T1000 (cell line): Measurements from ENCODE around the gene CASKIN2.
"Not testable (repeated sequence)": the region's sequence is repeated elsewhere in the genome, so short reads cannot be mapped to it uniquely, and the experiment has no call there.

Source experiments
- DNase-seq: peaks from one replicate; lab custom pipeline; 2025; ENCODE audit warnings: mixed read lengths; lab: John Stamatoyannopoulos, UW

The CASKIN2 gene

DNA sequence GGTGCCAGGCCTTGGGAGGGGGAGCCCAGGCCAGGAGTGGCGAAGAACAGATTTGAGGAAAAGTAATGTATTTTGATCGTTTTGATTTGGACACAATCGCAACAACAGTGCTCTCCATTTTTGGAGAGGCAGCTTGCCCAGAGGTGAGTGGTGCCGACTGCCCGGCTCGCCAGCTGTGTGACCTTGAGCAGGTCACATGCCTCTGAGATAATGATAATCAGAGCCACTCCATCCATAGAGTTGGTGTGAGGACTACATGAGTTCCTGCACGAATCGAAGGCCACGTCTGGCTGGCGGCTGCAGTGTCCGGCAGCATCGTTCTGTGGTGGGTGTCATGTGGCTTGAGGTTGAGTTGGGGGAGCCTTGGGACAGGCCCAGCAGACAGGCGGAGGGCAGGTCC lies 30.8 kb upstream of the CASKIN2 start:
- DNase-seq = no peak

DNA sequence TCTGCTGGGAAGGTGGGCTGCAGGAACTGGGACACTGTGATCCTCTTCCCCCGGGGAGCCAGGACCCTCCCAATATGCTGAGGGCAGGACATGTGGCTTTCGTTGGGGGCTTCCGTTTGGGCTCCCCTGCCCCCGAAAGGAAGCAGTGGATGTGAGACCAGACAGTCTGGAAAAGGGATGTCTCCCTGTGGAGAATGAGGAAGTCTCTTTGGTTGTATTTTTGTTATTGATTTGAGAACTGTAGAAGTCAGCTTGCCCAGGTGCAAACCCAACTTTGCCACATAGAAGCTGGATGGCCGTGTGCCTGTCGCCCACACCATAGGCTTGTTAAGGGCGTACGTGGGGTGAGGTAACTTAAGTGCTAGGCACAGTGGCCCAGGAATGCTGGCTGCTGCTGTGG lies 28.9 kb upstream of the CASKIN2 start:
- no peak for DNase-seq

DNA sequence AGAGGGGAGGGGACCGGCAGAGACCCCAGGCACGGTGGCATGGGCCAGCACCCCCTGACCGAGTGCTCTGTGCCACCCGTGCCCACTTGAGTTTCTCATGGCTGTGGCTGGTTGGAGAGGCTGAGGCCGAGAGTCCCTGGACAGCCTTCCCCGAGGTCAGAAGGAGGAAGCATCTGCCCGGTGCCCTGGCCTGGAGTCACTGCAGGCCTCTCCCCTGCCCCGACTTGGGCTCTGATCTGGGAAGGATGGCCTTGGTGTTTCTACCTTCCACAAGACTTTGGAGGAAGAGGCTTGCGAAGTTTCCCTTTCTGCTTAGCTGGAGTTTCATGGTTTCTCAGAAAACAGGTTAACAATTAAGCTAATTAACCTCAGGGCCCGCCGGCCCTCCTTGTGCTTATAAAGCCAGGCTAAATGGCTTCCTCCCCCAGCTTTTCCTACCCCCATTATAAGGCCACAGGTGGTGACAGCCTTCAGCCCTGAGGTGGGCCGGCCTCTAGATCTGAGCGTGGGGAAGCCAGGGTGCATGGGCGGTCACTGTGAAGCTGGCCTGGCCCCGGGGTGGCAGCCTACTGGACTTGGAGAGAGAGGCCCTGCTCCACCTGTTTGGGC lies 27.5 kb upstream of the CASKIN2 start:
- no peak for DNase-seq

DNA sequence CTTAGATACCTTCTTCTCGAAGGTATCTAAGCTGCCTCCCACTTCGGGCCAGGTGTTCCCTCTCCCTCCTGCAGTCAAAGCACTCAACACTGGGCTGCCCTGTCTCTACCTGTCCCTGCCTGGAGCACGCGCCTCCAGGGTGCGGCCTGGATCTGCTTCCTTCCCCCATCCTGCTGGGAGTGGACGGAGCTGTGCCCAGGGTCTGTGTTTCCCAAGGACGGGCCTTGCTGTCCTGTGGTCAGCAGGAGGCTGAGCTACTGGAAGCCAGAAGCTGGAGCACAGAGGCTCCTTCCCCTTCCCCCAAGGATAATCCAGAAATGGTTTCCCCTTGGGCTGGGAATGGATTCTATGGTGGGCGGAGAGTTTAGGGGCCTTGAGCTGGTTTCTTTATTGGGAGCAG lies 26.9 kb upstream of the CASKIN2 start:
- no peak for DNase-seq

DNA sequence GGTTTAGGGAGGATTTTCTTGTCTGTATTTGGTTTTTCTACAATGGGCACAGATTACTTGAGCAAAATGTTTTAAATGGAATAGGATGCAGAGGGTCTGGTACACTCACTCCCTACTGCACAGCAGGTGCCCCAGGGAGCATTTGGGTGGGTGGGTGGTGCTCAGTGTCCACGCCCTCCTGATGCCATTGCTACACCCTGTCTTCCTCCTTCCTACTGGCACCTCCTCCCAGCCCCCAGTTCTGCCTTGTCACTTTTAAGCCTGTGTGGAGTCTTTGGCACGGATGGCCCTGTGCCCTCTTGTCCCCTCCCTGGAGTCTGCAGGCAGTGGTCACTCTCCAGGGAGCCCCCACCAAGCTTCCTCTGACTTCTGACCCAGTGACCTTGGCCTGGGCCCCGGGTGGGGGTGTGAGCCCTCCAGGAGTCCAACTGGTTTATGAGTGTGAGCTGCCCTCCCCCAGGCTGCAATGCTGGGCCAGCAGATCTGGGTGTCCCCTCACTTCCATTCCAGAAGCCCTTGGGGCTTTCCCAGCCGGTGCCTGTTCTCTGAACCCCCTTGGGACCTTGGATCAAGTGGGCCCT lies 25.7 kb upstream of the CASKIN2 start:
- DNase-seq = no peak

DNA sequence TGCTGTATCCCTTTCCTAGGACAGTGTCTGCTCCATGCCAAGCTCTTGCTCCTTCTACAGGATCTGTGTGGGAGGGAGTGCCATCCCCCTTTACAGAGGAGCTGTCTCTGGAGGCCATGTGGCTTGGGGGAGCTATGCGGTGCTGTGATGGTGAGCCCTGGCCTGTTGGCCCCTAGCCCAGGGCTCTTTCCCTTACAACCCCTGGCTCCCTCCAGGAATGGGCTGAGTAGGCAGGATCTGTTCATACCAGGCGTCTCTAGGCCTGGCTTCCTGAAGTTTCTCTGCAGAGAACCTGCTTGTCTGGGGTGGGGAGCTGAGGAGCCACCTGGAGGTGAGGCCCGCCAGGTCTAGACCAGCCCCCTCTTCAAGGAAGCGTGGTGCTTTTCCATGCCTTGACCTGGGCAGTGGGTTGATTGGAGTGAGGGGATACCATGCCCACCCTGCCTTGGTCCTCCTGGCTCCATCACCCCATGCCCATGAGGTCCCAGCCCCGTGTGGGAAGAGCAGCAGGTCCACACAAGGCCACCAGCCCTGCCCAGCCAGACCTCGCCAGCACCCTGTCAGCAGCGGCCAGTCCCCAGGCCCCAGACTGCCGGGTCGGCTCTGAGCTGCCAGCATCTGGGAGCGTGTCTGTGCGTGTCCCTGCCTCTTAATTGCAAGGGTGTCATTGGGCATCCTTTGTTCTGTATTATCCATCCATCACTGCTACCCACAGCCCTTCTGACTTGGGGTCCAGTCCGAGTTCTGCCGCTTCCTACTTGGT lies 24.8 kb upstream of the CASKIN2 start:
- DNase-seq = no peak

DNA sequence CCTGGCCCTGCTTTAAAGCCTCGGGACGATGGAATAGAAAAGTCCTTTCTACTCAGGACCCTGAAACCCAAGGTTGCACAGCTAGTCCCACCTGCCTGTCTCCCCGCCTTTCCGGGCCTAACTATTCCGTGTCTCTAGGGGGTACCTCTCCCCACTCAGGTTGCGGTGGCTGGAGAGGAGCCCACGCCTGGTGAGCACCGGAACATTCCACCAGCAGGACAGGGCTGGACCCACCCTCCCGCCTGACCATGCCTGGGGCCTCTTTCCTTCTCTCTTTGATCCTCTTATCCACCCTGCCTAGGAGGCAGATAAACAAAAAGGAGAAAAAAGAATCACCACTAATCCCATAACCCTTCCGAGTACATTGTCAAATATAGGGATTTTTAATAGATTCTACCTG lies 21.0 kb upstream of the CASKIN2 start:
- no peak for DNase-seq

DNA sequence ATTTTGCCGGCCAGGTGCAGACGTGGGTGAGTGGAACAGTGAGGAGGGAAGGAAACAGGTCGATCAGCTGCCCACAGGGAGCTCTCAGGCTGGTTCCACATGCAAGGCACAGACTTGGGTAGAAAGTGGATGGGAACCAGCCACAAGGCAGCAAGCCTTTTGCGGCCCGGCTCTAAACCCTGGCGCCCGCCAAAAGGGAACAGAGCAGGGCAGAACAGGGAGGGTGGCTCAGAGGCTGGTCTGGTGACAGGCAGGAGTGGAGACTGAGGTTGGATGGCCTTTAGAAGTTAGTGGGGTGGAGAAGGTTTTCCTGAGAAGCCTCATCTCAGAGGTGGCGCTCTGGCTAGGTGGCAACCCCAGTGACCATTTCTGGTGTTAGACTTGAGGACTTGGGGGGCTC lies 20.5 kb upstream of the CASKIN2 start:
- no peak for DNase-seq

DNA sequence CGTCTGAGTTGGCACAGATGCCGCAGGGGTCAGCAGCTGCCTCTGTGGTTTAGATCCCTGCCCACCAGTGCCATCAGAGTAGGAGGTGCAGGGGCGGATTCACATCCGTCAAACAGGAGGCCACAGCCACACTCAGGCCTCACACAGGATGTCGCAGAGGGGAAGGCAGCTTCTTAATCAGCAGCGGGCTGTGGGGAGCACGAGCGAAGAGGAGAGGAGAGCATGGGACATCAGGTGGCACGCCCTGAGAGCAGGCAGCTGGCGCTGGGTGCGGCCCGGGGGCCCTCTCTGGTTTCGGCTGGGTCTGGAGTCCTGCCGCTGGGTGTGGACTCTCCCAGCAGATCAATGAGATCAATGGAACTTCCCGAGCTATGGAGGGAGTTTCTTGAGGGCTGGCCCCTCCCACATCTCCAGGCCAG lies 19.8 kb upstream of the CASKIN2 start:
- no peak for DNase-seq

DNA sequence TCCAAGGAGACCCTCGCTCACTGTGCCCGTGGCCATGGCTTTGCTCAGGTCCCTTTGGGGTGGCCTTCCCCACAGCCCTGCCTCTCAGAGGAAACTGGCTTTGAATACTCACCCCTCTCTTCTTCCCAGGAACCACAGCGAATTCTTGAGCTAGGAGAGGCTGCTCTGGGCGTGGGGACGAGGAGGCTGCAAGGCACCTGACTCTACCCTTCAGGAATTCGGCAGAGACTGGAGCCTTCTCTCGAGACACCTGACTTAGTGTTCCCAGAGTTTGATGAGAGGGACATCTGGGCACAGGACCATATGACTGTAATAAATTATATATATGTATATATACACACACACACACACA lies 16.4 kb upstream of the CASKIN2 start:
- DNase-seq = no peak

DNA sequence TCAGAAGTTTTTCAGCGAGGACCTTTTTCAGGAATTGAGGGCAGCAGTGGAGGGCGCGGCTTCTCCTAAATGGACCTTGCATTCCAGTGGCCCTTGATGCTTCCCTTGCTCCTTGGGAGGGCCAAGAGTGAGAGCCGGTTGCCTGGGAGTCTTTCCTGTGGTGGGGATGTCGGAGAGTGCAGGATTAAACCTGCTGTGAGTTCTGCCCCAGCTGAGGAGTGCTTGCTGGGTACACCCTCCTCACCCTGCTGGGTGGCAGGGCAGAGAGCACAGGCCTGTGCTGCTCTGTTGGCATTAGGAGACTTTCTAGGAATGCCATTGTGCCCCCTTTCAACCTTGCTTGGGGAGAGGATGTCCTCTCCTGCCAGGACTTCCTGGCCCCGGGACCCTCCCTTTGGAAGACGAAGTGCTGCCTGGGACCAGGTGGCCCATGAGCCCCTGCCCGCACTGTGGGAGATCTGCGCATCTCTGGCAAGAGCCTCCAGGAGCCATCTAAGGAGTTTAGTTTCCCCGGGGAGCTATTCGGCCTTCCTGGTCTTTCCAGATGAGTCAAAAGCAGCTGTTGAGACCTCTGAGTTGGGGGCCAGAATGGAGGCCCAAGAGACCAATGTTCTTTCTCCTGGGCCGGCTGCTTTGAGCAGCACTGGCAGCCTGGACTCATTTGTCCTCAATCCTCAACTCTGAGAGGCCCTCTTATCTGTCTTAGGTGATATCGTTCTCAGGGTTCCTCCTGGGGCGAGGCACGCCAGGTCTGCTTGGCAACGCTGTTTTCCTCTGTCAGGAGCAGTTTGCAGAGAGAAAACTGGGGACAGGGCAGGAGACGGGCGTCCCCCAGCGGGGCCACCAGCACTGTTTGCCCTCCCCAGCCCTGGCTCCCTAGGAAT lies 15.7 kb upstream of the CASKIN2 start:
- DNase-seq = no peak

DNA sequence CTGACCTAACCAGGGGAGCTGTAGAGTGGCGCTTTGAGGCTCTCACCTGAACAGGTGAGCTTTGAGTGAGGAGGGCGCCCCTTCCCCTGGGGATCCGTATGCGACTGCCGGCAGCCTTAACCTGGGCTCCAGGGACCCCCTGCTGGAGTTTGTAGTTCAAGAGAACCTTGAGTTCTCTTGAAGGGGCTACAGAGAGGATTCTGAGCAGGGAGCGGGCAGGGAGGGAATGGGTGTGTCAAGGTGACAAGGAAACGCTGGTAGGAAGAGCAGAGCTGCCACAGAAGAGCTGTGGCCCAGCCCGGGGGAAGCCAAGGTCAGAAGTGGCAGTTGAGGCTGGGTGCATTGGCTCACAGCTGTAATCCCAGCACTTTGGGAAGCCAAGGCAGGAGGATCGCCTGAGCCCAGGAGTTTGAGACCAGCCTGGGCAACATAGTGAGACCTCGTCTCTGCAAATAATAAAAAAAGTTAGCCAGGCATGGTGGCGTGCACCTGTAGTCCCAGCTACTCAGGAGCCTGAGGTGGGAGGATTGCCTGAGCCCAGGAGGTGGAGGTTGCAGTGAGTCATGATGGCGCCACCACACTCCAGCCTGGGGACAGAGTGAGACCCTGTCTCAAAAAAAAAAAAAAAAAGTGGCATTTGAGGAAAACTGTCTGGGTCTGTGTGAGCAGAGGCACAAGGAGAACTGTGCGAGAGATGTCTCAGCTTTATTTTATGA lies 11.4 kb upstream of the CASKIN2 start:
- DNase-seq = no peak

DNA sequence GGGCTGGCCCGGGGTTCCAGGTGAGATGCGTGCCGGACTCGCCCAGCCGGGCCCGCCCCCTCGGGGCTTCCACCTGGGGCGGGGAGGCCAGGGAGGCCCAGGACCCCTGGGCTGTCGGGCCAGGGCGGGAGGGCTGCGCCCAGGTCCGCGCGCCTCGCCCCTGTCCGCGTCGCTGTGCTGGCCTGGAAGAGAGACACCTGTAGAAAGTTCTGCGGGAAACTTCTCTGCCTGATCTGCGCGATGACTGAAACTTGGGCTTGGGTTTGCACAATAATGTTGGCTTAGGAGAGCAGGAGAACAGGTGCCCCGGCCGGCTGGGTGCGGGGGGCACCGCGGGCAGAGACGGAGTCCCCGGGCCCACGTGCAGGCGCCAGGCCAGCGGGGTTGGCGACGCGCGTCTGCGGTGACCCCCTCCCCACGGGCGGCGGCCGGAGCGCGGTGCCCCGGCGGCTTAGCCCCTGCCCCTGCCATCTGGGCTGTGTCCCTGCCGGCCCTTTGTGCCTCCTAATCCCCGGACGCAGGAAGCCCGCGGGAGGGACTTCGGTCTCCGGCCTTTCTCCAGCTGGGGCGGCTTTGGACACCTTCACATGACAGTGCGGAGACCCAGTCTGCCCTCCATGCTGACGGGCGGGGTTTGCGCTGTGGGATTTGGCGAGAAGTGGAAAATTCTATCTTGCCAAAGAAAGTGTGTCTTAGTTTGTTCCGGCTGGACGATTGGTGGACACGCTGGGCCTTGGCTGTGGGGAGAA lies 10.6 kb upstream of the CASKIN2 start:
- no peak for DNase-seq

DNA sequence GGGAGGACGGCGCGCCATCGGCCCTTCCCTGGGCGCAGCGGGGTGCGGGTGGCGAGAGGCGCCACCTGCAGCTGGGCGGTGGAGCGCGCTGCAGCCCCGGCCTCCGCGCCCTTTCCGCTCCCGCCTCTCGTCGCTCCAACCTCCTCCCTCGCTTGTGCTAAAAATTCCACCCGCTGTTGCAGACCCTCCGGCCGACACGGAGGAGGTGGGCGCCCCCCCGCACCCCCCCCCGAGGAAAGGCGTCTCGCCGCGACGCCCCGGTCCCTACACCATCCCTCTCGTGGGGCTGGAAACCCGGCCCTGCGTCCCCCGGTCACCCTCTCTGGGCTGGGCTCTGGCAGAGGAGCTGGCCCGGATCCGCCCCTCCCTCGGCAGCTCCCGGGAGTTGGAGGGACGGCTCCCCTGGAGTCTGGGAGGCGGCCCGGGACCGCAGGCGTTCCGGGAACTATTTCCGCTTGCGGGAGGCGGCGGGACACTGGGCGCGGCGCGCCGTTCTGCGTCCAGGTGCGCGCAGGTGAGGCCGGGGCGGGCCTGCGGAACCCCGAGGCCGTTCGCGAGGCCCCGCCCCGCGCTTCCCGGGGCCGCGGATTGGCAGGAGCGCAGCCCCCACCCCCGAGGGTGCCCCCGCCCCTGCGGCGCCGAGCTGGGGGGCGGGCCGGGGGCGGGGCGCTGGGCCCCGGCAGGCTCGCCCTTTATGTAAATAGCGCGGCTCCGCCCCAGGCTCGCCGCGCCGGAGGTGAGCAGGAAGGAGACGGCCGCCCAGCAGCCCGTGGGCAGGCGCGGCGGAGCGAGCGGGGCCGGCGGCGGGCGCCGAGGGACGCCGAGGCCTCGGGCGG lies 9.9 kb upstream of the CASKIN2 start, which contains the start of gene LLGL2:
Gene LLGL2 (plus strand): TSS at position 728 of the 836 bp plus-strand sequence. CDS start 17,730 bp downstream, outside the sequence.
- DNase-seq = peak; percentile 31

DNA sequence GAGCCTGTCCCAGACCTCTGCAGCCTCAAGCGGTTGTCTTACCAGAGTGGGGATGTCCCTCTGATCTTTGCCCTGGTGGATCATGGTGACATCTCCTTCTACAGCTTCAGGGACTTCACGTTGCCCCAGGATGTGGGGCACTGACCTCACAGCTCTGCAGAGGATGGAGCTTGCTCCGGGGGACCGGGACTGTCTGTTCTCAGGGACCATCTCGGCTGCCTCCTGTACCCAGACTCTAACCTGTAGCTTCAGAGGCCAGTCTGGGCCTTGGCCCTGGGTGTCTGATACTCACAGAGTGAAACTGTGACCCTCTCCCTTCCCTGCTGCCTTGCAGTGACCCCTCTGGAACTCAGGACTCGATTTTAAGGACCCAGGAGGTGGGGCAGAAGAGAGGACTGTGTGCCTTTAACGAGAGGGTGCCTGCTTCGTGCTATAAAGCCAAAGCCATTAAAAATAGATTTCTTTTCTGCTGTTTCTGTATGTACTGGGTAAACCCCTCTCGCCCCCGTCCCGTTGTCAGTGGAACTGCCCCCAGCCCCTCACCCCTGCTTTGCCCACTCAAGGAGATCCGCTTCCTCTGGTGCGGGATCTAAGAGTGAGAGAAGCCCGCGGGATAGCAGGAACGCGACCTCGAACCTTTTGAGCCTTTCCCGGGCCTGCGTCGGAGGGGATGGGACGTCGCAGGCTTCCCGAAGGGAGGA lies 9.1 kb upstream of the CASKIN2 start:
- no peak for DNase-seq

DNA sequence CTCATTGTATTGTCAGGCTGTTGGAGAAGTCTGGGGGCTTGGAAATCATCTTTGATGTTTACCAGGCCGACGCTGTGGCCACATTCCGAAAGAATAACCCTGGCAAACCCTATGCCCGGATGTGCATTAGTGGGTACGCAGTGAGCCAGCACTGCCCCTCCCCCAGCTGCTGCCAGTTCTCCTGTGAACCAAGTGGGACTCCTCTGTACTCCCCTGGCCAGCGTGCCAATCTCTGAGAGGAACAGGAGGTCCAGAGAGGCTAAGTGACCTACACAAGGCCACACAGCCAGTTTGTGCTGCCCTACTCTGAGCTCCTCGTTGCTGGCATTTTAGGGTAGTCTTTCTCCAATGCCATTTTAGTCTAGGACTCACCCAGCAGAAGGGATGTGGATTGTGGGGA lies 8.3 kb upstream of the CASKIN2 start:
- DNase-seq = no peak

DNA sequence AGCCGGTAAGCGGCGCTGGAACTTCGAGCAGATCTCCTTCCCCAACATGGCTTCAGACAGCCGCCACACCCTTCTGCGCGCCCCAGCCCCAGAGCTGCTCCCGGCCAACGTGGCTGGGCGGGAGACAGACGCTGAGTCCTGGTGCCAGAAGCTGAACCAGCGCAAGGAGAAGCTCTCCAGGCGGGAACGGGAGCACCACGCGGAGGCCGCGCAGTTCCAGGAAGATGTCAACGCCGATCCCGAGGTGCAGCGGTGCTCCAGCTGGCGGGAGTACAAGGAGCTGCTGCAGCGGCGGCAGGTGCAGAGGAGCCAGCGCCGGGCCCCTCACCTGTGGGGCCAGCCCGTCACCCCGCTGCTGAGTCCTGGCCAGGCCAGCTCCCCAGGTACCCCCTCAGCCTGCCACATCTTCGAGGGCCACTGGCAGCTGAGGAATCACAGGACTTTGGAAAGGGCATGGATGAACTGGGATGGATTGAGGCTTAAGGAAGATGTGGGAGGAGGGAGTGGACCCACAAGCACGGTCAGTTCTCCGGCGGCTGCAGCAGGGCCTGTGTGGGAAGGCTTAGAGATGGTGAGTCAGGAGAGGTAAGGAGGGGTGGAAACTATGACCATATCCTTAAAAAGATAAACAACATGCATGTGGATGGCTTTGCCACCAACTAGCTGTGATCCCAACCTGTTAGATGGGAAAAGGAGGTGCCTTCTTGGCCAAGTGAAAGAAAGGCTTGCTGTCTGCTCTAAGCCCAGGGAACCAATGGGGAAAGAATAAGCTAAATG lies 6.8 kb upstream of the CASKIN2 start:
- DNase-seq = no peak

DNA sequence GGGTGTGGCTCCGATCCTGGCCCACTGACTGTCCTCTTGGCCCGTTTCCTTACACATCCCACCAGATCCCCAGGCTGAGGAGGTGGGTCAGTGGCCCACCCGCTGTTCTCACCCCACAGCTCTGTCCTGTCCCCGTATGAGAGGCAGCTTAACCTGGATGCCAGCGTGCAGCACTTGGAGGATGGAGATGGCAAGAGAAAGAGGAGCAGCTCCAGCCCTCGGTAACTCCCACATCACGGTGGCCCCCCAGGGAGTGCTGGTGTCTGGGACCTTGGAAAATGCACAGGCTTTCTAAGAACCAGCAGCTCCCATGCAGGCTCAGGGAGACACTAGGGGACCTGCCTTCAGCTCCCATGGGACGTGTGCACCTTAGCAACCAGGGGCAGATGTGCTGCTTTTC lies 6.0 kb upstream of the CASKIN2 start:
- no peak for DNase-seq

DNA sequence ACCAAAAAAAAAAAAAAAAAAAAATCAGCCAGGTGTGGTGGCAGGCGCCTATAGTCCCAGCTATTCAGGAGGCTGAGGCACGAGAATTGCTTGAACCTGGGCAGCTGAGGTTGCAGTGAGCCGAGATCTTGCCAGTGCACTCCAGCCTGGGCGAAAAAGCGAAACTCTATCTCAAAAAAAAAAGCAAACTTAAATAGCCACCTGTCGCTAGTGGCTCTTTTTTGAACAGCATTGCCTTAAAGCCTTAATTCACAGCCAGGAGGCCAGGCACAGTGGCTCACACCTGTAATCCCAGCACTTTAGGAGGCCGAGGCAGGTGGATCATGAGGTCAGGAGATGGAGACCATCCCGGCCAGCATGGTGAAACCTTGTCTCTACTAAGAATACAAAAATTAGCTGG lies 5.1 kb upstream of the CASKIN2 start:
- not testable (repeated sequence) for DNase-seq
